ENCODE measurements around the gene AVEN. TPM values are rescaled to one million over a fixed set of nuclear protein-coding genes. Genes with fewer than 3 reads are reported as not detected.

The AVEN gene
- total and polyA plus RNA-seq, 9 of the 15 experiments (the other 6 are each of a cell fraction or from before 2014, with no cell fraction given): 1.5 to 6.4 (median 4.7) TPM

DNA sequence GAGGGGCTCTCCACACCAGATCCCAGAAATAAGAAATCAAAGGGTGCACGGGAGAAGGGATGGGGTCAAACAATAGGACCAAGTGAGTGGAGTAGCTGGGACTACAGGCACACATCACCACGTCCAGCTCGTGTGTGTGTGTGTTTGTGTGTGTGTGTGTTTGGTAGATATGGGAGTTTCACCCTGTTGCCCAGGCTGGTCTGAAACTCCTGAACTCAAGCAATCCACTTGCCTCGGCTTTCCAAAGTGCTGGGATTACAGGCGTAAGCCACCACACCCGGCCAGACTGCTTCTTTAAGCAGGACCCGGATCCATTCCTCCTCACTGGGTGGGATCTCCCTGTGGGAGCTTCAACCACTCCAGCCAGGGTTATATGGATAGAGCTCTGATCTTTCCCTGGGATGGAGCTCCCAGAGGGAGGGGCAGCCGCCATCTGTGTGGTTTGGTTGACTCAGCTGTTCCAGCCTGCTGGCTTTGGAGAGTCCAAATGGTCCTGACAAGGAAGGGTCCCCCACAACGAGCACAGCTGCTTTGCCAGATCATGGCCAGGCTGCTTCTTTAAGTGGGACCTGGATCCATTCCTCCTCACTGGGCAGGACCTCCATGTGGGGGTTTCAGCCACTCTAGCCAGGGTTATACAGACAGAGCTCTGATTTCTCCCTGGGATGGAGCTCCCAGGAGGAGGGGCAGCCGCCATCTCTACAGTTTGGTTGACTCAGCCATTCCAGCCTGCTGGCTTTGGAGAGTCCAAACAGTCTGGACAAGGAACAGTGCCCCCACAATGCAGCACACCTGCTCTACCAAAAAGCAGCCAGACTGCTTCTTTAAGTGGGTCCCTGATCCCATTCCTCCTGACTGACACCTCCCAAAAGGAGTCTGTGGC is 9.1 kb upstream of the AVEN start (continued):
- TF ChIP-seq, protein P1, sequence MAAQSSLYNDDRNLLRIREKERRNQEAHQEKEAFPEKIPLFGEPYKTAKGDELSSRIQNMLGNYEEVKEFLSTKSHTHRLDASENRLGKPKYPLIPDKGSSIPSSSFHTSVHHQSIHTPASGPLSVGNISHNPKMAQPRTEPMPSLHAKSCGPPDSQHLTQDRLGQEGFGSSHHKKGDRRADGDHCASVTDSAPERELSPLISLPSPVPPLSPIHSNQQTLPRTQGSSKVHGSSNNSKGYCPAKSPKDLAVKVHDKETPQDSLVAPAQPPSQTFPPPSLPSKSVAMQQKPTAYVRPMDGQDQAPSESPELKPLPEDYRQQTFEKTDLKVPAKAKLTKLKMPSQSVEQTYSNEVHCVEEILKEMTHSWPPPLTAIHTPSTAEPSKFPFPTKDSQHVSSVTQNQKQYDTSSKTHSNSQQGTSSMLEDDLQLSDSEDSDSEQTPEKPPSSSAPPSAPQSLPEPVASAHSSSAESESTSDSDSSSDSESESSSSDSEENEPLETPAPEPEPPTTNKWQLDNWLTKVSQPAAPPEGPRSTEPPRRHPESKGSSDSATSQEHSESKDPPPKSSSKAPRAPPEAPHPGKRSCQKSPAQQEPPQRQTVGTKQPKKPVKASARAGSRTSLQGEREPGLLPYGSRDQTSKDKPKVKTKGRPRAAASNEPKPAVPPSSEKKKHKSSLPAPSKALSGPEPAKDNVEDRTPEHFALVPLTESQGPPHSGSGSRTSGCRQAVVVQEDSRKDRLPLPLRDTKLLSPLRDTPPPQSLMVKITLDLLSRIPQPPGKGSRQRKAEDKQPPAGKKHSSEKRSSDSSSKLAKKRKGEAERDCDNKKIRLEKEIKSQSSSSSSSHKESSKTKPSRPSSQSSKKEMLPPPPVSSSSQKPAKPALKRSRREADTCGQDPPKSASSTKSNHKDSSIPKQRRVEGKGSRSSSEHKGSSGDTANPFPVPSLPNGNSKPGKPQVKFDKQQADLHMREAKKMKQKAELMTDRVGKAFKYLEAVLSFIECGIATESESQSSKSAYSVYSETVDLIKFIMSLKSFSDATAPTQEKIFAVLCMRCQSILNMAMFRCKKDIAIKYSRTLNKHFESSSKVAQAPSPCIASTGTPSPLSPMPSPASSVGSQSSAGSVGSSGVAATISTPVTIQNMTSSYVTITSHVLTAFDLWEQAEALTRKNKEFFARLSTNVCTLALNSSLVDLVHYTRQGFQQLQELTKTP (IDR thresholded peaks at IDR 0.05; ENCODE audit: low read depth in 1 of 2, partially characterized antibody in 2 of 2): peak in 1 of 2 experiments; percentile 6
- TF ChIP-seq, protein P2, sequence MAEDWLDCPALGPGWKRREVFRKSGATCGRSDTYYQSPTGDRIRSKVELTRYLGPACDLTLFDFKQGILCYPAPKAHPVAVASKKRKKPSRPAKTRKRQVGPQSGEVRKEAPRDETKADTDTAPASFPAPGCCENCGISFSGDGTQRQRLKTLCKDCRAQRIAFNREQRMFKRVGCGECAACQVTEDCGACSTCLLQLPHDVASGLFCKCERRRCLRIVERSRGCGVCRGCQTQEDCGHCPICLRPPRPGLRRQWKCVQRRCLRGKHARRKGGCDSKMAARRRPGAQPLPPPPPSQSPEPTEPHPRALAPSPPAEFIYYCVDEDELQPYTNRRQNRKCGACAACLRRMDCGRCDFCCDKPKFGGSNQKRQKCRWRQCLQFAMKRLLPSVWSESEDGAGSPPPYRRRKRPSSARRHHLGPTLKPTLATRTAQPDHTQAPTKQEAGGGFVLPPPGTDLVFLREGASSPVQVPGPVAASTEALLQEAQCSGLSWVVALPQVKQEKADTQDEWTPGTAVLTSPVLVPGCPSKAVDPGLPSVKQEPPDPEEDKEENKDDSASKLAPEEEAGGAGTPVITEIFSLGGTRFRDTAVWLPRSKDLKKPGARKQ (CRISPR knock-in tag; IDR thresholded peaks at IDR 0.05): no peak
- TF ChIP-seq POLR2AphosphoS2 (IDR thresholded peaks at IDR 0.05; ENCODE audit: low read length) (no peak), FOXJ2 (tag; IDR thresholded peaks at IDR 0.05) (no peak), NRF1 (conservative IDR thresholded peaks at IDR 0.05 in 1 of 2, IDR thresholded peaks at IDR 0.05 in 1 of 2) (0 out of 4 replicates have a peak, but pooled peaks of 1 of the 2 experiments have one; percentile 5), TBP (optimal IDR thresholded peaks at IDR 0.05; ENCODE audit: low read depth, low read length) (no peak), NR4A1 (CRISPR knock-in tag; IDR thresholded peaks at IDR 0.05) (no peak), NR4A1 (tag; IDR thresholded peaks at IDR 0.05) (no peak), CSDE1 (IDR thresholded peaks at IDR 0.05) (no peak), FUS (optimal IDR thresholded peaks at IDR 0.05; ENCODE audit: low read depth, low read length) (no peak), ZNF24 (IDR thresholded peaks at IDR 0.05) (no peak), POU5F1 (IDR thresholded peaks at IDR 0.05; ENCODE audit: borderline replicate concordance, low read depth, low read length, partially characterized antibody) (no peak), CEBPB (tag; IDR thresholded peaks at IDR 0.05) (peak; percentile 89), ZKSCAN8 (CRISPR knock-in tag; IDR thresholded peaks at IDR 0.05) (peak; percentile 42; the same call in 1 of the 2 replicates), THRAP3 (IDR thresholded peaks at IDR 0.05; ENCODE audit: borderline replicate concordance) (no peak), TRIM24 (IDR thresholded peaks at IDR 0.05) (no peak), GATAD2B (IDR thresholded peaks at IDR 0.05; ENCODE audit: borderline replicate concordance) (no peak)
- TF ChIP-seq, protein P3, sequence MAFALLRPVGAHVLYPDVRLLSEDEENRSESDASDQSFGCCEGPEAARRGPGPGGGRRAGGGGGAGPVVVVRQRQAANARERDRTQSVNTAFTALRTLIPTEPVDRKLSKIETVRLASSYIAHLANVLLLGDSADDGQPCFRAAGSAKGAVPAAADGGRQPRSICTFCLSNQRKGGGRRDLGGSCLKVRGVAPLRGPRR (CRISPR knock-in tag; IDR thresholded peaks at IDR 0.05): no peak
- TF ChIP-seq, protein P4, sequence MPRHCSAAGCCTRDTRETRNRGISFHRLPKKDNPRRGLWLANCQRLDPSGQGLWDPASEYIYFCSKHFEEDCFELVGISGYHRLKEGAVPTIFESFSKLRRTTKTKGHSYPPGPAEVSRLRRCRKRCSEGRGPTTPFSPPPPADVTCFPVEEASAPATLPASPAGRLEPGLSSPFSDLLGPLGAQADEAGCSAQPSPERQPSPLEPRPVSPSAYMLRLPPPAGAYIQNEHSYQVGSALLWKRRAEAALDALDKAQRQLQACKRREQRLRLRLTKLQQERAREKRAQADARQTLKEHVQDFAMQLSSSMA (CRISPR knock-in tag; IDR thresholded peaks at IDR 0.05): no peak
